GM12892 (cell line): ENCODE data around the gene MAP1LC3B.

ENCODE experiments used
- POLR2A ChIP-seq: IDR thresholded peaks from 2 replicates; pipeline ENCODE4 v1.6.1; 2011; ENCODE audit warnings: low read depth, low read length, control low read depth
- POLR2AphosphoS5 ChIP-seq: IDR thresholded peaks from 2 replicates; pipeline ENCODE4 v1.6.1; 2011; ENCODE audit warnings: low read depth, low read length, control low read depth

DNA sequence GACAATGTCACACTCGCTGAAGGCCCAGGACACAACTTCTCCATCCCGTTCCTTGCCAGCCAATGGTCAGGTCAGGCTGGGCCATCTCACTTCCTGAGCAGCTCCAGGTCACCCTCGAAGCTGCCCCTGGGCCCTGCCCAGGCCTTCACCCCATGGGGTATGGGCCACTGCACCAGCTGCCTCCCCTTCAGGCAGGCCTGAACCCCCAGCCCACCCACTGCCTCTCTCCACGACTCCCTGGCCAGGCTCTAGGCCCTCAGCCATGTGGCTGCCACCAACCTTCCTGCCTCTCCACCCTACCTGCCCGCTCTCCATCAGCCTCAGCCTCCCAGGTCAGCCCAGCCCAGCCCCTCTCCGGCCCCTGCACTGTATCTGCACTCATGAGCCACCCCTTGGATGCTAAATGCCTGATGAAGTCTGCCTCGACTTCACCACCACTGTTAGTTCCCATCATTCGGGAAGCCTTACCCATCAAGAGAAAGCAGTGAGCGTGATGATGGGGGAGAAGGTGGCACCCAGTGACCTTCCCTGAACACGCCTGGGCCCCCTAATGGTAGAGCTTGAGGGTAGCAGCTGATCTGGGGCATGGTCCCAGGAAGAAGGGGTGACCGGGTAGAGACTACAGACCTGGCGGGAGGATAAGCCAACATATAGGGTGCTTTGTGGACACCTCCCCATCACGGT lies 44.1 kb upstream of the MAP1LC3B start:
- TF ChIP-seq POLR2AphosphoS5 (no peak), POLR2A (no peak)
